GM13976 (cell line): ENCODE results near the gene CEMIP.

Experiments
- DNase-seq: peaks from one replicate; pipeline ENCODE4 v3.0.0; 2012; ENCODE audit warnings: low spot score
- CTCF ChIP-seq: IDR thresholded peaks from 2 replicates; pipeline ENCODE4 v1.5.1; 2012; ENCODE audit warnings: borderline replicate concordance, mild to moderate bottlenecking; ENCODE audit not compliant: insufficient read depth; ENCODE audit errors: extremely low read depth, missing control alignments, control extremely low read depth
- in situ Hi-C: fragments of 300-500 bp; cut with MboI; formaldehyde crosslinking; loops from one replicate; pipeline ENCODE4 v1.12.0; 2022; ENCODE audit warnings: low sequenced_read_pairs, mixed read lengths, inconsistent platforms; ENCODE audit not compliant: unreplicated experiment

Gene CEMIP

DNA sequence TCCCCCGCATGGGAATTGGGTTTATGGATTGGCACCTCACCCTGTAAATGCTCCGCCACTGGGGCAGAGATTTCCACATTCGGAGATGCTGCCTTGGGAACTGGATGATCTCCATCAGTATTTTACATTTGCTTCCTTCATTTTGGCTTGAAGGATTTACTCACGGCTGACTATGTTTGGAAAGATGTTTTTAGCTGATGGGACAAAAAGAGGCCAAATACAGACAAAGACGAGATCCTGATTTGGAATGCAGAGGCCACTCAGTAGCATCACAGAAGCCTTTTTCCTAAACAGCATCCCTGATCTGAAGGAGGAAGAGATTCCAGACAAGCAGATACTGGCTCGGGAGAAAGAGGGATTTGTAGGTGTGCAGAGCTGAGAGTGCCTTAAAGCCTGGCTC, 133.5 kb downstream of the CEMIP start:
- in situ Hi-C loops: no loop called here
- DNase-seq: no peak
- no peak for TF ChIP-seq CTCF

GRCh38 chr15:80913541-80913940, 134.4 kb downstream of the CEMIP start:
- DNase-seq: no peak
- in situ Hi-C loops: no loop called here
- no peak for TF ChIP-seq CTCF

- in situ Hi-C loops: no loop called here
- TF ChIP-seq CTCF: no peak
- DNase-seq: no peak
Measured at GRCh38 chr15:80915472-80915871, 136.3 kb downstream of the CEMIP start.

DNA sequence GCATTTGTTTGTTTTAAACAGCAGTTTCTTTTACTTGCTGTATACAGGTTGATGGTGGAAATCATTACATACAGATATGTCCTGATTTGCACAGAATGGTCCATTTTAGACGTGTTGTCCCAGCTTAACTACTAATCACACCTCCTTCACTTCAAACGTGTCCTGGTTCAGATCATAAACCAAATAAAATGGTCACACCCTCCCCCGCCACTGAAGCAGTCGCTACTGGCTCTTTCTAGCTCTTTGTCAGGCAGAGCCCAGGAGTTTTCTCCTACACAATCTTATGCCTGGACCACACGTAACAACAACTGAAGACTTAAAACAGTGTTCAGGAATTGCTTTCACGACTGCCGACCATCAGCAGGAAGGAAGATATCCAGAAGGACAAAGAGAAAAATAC, 136.9 kb downstream of the CEMIP start:
- in situ Hi-C loops: no loop called here
- DNase-seq: no peak

DNA sequence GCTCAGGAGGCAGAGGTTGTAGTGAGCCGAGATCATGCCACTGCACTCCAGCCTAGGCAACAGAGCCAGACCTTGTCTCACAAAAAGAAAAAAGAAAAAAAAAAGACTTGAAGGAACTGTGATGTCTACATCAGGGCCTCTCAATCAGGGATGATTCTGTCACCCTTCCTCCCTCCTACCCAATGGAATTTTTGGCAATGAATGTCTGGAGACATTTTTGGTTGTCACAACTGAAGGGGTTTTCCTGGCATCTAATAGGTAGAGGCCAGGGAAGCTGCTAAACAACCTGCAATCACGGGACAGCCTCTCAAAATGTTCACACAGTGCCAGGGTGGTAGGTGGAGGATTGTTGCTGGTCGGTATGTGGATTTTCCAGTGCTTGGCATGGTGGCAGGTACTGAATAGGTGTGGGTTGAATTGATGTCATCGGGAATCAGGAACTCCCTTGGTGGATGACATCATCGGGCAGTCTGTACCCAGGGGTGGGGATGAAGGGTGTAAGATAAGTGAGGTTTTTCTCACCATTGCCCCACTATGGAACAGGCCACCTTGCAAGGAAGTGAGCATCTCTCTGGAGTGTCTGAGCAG, 139.1 kb downstream of the CEMIP start:
- in situ Hi-C loops: no loop called here
- TF ChIP-seq CTCF: no peak
- DNase-seq: no peak

More for the DNA sequence above, 136.9 kb downstream of the CEMIP start:
- TF ChIP-seq CTCF: no peak

DNA sequence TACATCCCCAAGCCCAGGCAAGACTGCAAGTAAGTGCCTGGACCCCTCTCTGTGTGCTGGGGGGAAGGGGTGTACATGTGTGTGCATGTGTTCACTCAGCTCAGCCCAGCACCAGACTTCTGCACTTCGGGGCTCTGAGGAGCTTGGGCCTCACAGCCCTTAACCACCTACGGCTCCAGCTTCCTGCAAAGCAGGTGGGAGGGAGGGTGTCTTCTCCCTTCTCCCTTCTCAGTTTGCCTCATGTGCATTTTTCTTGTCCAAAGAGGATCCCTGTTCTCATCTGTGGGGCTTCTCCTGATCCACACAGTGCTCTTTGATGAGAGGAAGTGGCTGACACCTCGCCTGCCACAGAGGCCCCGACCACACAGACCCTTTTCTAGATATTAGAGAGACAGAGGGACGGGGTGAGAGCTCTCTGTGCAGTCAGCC, 141.1 kb downstream of the CEMIP start:
- in situ Hi-C loops: no loop called here
- DNase-seq: no peak
- no peak for TF ChIP-seq CTCF
